GM10266 (cell line): ENCODE measurements around the gene GIGYF1.

ENCODE experiments used
- DNase-seq: peaks from one replicate; pipeline ENCODE4 v3.0.0; 2012; ENCODE audit errors: extremely low spot score
- TF ChIP-seq, protein P1 (sequence below): IDR thresholded peaks from 2 replicates; pipeline ENCODE4 v1.5.1; 2012; ENCODE audit warnings: mild to moderate bottlenecking, low read depth; ENCODE audit not compliant: control insufficient read depth, insufficient read depth; ENCODE audit errors: missing control alignments

The GIGYF1 gene

DNA sequence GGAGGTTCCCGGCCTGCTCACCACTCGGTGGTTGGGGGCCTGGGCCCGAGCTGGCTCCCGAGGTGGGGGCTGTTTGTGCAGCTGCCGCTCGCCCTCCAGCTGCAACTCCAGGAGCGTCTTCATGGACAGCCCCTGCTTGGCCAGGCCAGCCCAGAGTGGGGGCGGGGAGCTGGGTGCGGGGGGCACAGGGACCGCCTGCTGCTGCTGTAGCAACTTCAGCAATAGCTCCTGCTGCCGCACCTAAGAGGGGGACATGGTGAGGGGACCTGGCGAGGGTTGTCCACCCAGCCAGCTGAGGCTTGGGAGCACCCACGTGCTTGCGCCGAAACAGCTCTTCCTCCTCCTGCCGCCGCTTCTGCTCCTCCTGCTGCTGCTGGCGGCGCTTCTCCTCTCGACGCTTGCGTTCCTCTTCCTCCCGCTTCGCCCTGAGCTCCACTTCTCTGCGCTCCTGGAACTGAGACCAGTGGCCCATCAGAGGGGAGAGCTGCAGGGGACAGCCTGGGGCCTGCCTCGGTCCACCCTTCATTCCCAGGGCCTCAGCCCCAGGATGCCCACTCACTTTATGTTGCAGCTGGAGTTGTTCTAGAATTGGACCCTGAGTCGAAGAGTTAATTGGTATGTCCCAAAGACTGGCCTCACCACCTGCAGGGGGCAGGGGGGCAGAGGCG, 10.9 kb downstream of the GIGYF1 start:
- TF ChIP-seq, protein P1, sequence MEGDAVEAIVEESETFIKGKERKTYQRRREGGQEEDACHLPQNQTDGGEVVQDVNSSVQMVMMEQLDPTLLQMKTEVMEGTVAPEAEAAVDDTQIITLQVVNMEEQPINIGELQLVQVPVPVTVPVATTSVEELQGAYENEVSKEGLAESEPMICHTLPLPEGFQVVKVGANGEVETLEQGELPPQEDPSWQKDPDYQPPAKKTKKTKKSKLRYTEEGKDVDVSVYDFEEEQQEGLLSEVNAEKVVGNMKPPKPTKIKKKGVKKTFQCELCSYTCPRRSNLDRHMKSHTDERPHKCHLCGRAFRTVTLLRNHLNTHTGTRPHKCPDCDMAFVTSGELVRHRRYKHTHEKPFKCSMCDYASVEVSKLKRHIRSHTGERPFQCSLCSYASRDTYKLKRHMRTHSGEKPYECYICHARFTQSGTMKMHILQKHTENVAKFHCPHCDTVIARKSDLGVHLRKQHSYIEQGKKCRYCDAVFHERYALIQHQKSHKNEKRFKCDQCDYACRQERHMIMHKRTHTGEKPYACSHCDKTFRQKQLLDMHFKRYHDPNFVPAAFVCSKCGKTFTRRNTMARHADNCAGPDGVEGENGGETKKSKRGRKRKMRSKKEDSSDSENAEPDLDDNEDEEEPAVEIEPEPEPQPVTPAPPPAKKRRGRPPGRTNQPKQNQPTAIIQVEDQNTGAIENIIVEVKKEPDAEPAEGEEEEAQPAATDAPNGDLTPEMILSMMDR: no peak
- DNase-seq: peak; percentile 29

DNA sequence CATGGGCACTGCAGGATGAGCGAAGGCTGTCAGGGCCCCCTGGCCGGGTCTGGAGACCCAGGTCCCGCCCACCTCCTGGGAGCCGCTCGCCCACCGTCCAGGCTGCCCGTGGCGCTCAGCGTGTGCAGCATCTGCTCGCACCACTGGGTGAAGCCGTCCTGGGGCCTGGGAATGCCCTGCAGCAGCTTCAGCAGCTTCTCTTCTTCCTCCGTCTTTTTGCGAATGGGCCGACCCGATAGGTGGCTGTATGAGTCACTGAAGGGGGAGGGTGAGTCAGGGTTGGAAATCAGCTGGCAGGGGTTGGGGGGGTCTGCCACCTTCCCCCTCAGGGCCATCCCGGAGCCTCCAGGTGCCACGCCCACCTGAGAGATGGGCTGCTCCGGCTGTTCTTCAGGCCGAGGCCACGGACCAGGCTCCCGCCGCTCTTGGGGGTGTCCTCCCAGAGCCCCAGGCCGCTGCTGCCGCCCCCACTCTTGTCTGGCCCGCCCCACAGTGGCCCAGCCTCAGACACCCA, 11.8 kb downstream of the GIGYF1 start:
- TF ChIP-seq, protein P1: no peak
- DNase-seq: no peak

DNA sequence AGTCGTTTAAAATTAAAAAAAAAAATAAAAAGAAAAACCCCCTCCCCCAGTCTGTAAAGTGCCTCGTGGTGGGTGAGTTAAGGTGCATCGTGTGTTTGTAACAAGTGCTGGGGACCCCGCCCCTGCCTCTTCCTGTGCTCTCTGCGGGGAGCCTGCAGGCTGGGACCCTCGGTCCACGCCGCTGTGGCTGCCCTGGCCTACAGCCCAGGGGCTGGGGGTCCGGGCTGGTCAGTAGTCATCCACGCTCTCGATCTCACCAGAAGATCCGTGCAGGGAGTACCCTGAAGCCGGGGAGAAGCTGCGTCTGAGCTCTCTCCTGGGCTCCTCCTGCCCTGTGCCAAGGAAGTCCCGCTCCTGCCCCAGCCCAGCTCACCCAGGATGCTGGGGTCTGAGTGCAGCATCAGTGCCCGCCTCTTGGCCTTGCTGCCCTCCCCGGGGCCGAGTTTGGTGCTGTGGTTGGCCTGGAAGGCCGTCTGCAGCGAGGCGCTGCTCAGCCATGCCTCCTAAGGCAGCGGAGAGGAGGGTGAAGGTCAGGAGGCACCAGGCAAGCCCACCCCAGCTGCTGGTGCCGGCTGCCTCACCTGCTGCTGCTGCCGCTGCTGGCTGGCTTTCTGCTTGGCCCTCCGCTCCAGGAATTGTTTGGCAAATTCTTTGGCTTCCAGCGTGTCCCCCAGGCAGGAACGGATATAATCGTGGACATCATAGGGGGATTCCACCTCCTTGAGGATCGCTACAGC, 12.4 kb downstream of the GIGYF1 start:
- TF ChIP-seq, protein P1: no peak
- peak; percentile 23 for DNase-seq

DNA sequence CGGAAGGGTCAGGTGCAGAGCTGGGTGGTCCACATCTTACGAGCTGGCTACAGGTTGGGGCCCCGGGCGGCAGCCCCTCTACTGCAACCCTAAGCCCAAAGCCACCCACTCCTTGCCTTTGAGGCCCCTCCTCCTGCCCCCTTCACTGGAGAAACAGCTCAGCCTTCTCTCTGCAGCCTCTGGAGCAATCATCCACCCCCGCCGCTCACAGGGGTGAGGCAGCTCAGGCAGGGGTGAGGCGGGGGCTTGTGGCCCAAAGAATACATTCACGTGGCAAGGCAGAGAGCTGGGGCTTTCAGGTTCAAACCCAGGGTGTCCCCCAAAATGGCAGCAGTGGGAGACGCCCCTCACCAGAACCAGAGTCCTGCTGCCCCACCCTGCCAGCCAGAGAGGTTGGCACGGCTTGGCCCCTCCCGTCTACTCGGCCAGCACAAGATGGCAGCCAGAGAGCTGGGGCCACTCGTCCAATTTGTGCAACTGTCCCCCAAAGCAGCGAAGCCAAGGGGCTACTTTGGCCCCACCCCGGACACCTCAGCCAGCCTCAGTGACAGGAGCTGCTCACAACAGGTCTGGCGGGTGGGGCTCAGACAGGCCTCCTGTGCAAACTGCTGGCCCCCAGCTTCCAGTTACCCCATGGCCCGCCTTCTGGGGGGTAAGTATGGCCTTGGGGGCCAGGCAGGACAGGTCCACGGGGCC, 13.3 kb downstream of the GIGYF1 start:
- TF ChIP-seq, protein P1: no peak
- DNase-seq: peak; percentile 21

DNA sequence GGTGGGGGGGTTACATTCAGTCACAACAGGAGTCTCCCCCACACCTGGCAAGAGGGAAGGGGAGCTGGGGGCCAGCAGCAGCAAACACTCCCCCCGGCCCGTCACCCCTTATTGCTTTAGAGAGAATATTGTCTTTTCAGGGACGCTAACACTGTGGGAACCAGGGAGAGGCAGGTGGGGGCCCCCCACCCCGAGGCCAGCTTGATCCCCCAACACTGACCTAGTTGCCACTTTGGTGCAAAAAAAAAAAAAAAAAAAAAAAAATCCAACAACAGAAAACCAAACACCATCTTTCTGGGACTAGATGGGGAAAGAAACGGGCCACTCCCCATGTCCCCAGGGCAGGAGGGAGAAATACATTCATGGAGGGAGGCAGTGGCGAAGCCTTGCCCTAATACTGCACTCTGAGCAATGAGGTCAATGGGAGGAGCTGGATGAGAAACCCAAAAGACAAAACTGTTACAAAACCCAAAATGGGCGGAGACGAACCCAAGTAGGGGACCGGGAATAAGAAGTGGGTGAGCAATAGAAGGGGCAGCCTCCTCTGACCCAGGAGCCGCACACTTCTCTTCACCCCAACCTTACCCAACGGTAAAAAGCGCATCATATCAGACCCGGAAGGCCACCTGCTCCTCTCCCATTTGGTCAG, 14.0 kb downstream of the GIGYF1 start:
- DNase-seq: peak; percentile 20
- TF ChIP-seq, protein P1: no peak

DNA sequence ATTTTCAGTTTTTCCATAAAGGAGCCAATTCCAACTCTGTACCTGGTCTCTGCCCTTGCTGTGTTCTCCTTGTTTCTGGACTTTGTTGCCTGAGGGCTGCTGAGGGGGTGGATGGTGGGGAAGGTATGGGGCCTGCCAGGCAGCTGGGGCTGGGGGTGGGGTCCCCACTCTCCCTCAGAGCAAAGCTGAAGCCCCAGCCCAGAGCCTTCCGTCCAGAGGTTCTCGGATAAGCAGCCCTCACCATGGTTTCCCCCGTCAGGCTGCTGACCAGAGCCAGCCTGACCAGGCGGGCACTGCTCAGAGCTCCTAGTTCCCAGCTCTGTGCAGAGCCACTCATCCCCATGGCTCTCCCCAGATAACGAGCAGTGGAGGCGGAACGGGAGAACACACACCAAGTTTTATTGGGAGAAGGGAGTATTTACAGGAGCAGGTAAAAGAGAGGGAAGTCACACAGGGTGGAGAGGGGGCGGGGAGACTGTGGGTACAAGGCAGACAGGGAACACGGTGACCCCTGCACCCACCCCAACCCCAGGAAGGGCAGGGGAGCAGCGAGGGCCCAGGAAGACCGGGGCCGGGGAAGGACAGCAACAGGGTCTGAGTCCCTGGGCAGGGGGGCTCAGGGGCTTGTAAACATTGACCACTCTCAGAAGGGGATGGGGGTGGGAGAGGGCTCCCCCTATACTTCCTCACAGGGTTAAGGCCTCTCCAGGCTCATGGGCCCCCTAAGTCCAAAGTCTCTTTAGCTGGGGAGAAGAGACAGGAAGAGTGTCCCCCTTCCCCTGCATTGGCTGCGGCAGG, 14.7 kb downstream of the GIGYF1 start:
- TF ChIP-seq, protein P1: no peak
- DNase-seq: peak; percentile 28
